Measurements from ENCODE around the gene RAB6C.
"Not testable (repeated sequence)": the region's sequence is repeated elsewhere in the genome, so short reads cannot be mapped to it uniquely, and the experiment has no call there.

RAB6C gene

GRCh38 chr2:129938850-129939471, 40.5 kb upstream of the RAB6C start:
- ATAC-seq, result not testable (repeated sequence)

GRCh38 chr2:129943456-129943855, 36.0 kb upstream of the RAB6C start:
- not testable (repeated sequence) for ATAC-seq

- no peak for TF ChIP-seq POU6F1 (CRISPR knock-in tag; IDR thresholded peaks at IDR 0.05; ENCODE audit: borderline replicate concordance, low read depth)
- no peak for TF ChIP-seq TSHZ2 (CRISPR knock-in tag; IDR thresholded peaks at IDR 0.05)
- no peak for TF ChIP-seq ARNTL (CRISPR knock-in tag; IDR thresholded peaks at IDR 0.05; ENCODE audit: borderline replicate concordance, low read depth)
- no peak for TF ChIP-seq ISL1 (CRISPR knock-in tag; IDR thresholded peaks at IDR 0.05)
- no peak for TF ChIP-seq RARB (CRISPR knock-in tag; IDR thresholded peaks at IDR 0.05)
- TF ChIP-seq ZFP30 (CRISPR knock-in tag; IDR thresholded peaks at IDR 0.05), result no peak
- no peak for TF ChIP-seq CSDC2 (CRISPR knock-in tag; IDR thresholded peaks at IDR 0.05)
- TF ChIP-seq ZC3H10 (CRISPR knock-in tag; IDR thresholded peaks at IDR 0.05), result no peak
- no peak for TF ChIP-seq ZNF8 (CRISPR knock-in tag; IDR thresholded peaks at IDR 0.05)
- TF ChIP-seq ZNF70 (CRISPR knock-in tag; IDR thresholded peaks at IDR 0.05), result no peak
- no peak for TF ChIP-seq BACH2 (CRISPR knock-in tag; IDR thresholded peaks at IDR 0.05; ENCODE audit: borderline replicate concordance)
Measured at GRCh38 chr2:129945557-129945956, 33.9 kb upstream of the RAB6C start.

GRCh38 chr2:129947712-129948111, 31.8 kb upstream of the RAB6C start:
- not testable (repeated sequence) for ATAC-seq

More at GRCh38 chr2:129945557-129945956, 33.9 kb upstream of the RAB6C start:
- no peak for ATAC-seq

- not testable (repeated sequence) for ATAC-seq
Measured at GRCh38 chr2:129956171-129956570, 23.3 kb upstream of the RAB6C start.

- no peak for ATAC-seq
- no peak for TF ChIP-seq ZFP3 (CRISPR knock-in tag; IDR thresholded peaks at IDR 0.05)
- no peak for TF ChIP-seq ZFP30 (CRISPR knock-in tag; IDR thresholded peaks at IDR 0.05)
- no peak for TF ChIP-seq BACH2 (CRISPR knock-in tag; IDR thresholded peaks at IDR 0.05; ENCODE audit: borderline replicate concordance)
- TF ChIP-seq ESRRG (CRISPR knock-in tag; IDR thresholded peaks at IDR 0.05), result no peak
- no peak for TF ChIP-seq CSRNP3 (CRISPR knock-in tag; IDR thresholded peaks at IDR 0.05)
- TF ChIP-seq ZC3H10 (CRISPR knock-in tag; IDR thresholded peaks at IDR 0.05), result no peak
- no peak for TF ChIP-seq ZNF70 (CRISPR knock-in tag; IDR thresholded peaks at IDR 0.05)
- no peak for TF ChIP-seq TSHZ2 (CRISPR knock-in tag; IDR thresholded peaks at IDR 0.05)
- no peak for TF ChIP-seq CSDC2 (CRISPR knock-in tag; IDR thresholded peaks at IDR 0.05)
- no peak for TF ChIP-seq PPARA (CRISPR knock-in tag; IDR thresholded peaks at IDR 0.05; ENCODE audit: borderline replicate concordance)
- no peak for TF ChIP-seq POU6F1 (CRISPR knock-in tag; IDR thresholded peaks at IDR 0.05; ENCODE audit: borderline replicate concordance, low read depth)
- TF ChIP-seq RARB (CRISPR knock-in tag; IDR thresholded peaks at IDR 0.05), result no peak
- TF ChIP-seq TCF4 (CRISPR knock-in tag; IDR thresholded peaks at IDR 0.05; ENCODE audit: borderline replicate concordance), result no peak
- TF ChIP-seq TOX (CRISPR knock-in tag; IDR thresholded peaks at IDR 0.05; ENCODE audit: borderline replicate concordance), result no peak
- no peak for TF ChIP-seq PATZ1 (CRISPR knock-in tag; IDR thresholded peaks at IDR 0.05; ENCODE audit: borderline replicate concordance)
- TF ChIP-seq ZNF565 (CRISPR knock-in tag; conservative IDR thresholded peaks at IDR 0.05; ENCODE audit: low read depth), result no peak
Measured at GRCh38 chr2:129957891-129958290, 21.6 kb upstream of the RAB6C start.
